GM23338 (cell line): Measurements from ENCODE around the gene PTBP2. TPM values are rescaled to one million over a fixed set of nuclear protein-coding genes. Genes with fewer than 3 reads are reported as not detected.

ENCODE experiments used
- ATAC-seq: fragments of 200-7000 bp; cut with Tn5 transposase; 3 replicates; pipeline ENCODE4 v1.9.1; 2020
- DNase-seq: peaks from one replicate; pipeline ENCODE4 v3.0.0-alpha.2; 2015; ENCODE audit warnings: low spot score
- H2AFZ ChIP-seq: fragments of 200-600 bp; sonication (generic); 2 replicates; pipeline ENCODE4 v1.8.0; 2016; ENCODE audit warnings: antibody characterized with exemption, mild to moderate bottlenecking, moderate library complexity
- H3F3A ChIP-seq: fragments of 200-600 bp; sonication (generic); replicated peaks from 2 replicates; pipeline ENCODE4 v1.8.0; 2017; ENCODE audit warnings: antibody characterized with exemption, mixed run types, low read depth
- H3K27ac ChIP-seq: fragments of 200-600 bp; sonication (generic); 2 replicates; pipeline ENCODE4 v1.6.1; 2016; ENCODE audit warnings: low read depth
- H3K27me3 ChIP-seq: fragments of 200-600 bp; sonication (generic); 2 replicates; pipeline ENCODE4 v1.8.0; 2016; ENCODE audit warnings: mild to moderate bottlenecking, mixed run types, moderate library complexity; ENCODE audit not compliant: insufficient read depth
- H3K36me3 ChIP-seq: fragments of 200-600 bp; sonication (generic); 2 replicates; pipeline ENCODE4 v1.8.0; 2016; ENCODE audit warnings: mild to moderate bottlenecking; ENCODE audit not compliant: insufficient read depth
- H3K4me1 ChIP-seq: fragments of 200-600 bp; sonication (generic); 2 replicates; pipeline ENCODE4 v1.8.0; 2016; ENCODE audit warnings: mild to moderate bottlenecking, moderate library complexity; ENCODE audit not compliant: insufficient read depth
- H3K4me2 ChIP-seq: fragments of 200-600 bp; sonication (generic); 2 replicates; pipeline ENCODE4 v1.7.1; 2017; ENCODE audit warnings: mixed run types
- H3K4me3 ChIP-seq: fragments of 200-600 bp; sonication (generic); 2 replicates; pipeline ENCODE4 v1.6.1; 2016; ENCODE audit warnings: mixed run types
- H3K79me2 ChIP-seq: fragments of 200-600 bp; sonication (generic); replicated peaks from 2 replicates; pipeline ENCODE4 v1.8.0; 2017; ENCODE audit warnings: mild to moderate bottlenecking; ENCODE audit not compliant: insufficient read depth
- H3K9me2 ChIP-seq: fragments of 200-600 bp; sonication (generic); 2 replicates; pipeline ENCODE4 v1.8.0; 2017; ENCODE audit not compliant: insufficient read depth
- H4K20me1 ChIP-seq: fragments of 200-600 bp; sonication (generic); replicated peaks from 2 replicates; pipeline ENCODE4 v1.8.0; 2017; ENCODE audit warnings: mild to moderate bottlenecking; ENCODE audit not compliant: insufficient read depth
- H3K27ac Mint-ChIP-seq: 2 replicates; pipeline ENCODE4 v1.8.0; 2020; ENCODE audit warnings: inconsistent platforms, mild to moderate bottlenecking, moderate library complexity, mixed read lengths
- H3K27me3 Mint-ChIP-seq: 3 replicates; pipeline ENCODE4 v1.8.0; 2022; ENCODE audit warnings: low read depth, mild to moderate bottlenecking, moderate library complexity, mixed read lengths, inconsistent platforms; ENCODE audit not compliant: insufficient read depth, poor library complexity
- H3K36me3 Mint-ChIP-seq: 3 replicates; pipeline ENCODE4 v1.8.0; 2021; ENCODE audit warnings: low read depth, mild to moderate bottlenecking, inconsistent platforms, moderate library complexity, mixed read lengths
- H3K4me1 Mint-ChIP-seq: 3 replicates; pipeline ENCODE4 v1.8.0; 2020; ENCODE audit warnings: mild to moderate bottlenecking, inconsistent platforms, mixed read lengths
- H3K4me3 Mint-ChIP-seq: 3 replicates; pipeline ENCODE4 v1.8.0; 2021; ENCODE audit warnings: moderate library complexity, mild to moderate bottlenecking, inconsistent platforms, mixed read lengths
- H3K9me3 Mint-ChIP-seq: 3 replicates; pipeline ENCODE4 v1.8.0; 2020; ENCODE audit warnings: moderate library complexity, mild to moderate bottlenecking, inconsistent platforms, mixed read lengths
- CREB1 ChIP-seq: fragments of 250-450 bp; sonication (Bioruptor Pico); IDR thresholded peaks from 2 replicates; pipeline ENCODE4 v1.5.0; 2020; ENCODE audit warnings: low read depth, mild to moderate bottlenecking, moderate library complexity
- CTCF ChIP-seq, 2 experiments: fragments of 200-600 bp in 1 of 2; sonication (generic) in 1 of 2; conservative IDR thresholded peaks; 2 replicates each; pipeline versions ENCODE4 v1.5.1 to v1.6.1; 2016 to 2017; ENCODE audit warnings: antibody characterized with exemption in 2 of 2, low read depth in 2 of 2, mild to moderate bottlenecking in 2 of 2, moderate library complexity in 1 of 2
- EZH2 ChIP-seq: fragments of 200-600 bp; sonication (generic); IDR thresholded peaks from one replicate; pipeline ENCODE4 v1.8.0; 2017; ENCODE audit warnings: antibody characterized with exemption, mild to moderate bottlenecking, low read depth; ENCODE audit not compliant: unreplicated experiment
- EZH2phosphoT487 ChIP-seq: fragments of 200-600 bp; sonication (generic); IDR thresholded peaks from one replicate; pipeline ENCODE4 v1.8.1; 2018; ENCODE audit warnings: antibody characterized with exemption; ENCODE audit not compliant: unreplicated experiment
- JUNB ChIP-seq: IDR thresholded peaks from one replicate; pipeline ENCODE4 v1.6.1; 2016; ENCODE audit warnings: antibody characterized with exemption; ENCODE audit not compliant: unreplicated experiment
- NANOG ChIP-seq: IDR thresholded peaks from 2 replicates; pipeline ENCODE4 v1.6.1; 2016; ENCODE audit warnings: antibody characterized with exemption, borderline replicate concordance
- POLR2AphosphoS5 ChIP-seq: IDR thresholded peaks from 2 replicates; pipeline ENCODE4 v1.6.1; 2016; ENCODE audit warnings: antibody characterized with exemption, low read depth
- STAT1 ChIP-seq: IDR thresholded peaks from one replicate; pipeline ENCODE4 v1.6.1; 2016; ENCODE audit warnings: antibody characterized with exemption; ENCODE audit not compliant: unreplicated experiment
- ZNF114 ChIP-seq: fragments of 250-450 bp; sonication (Bioruptor Pico); IDR thresholded peaks from 2 replicates; pipeline ENCODE4 v1.5.0; 2020; ENCODE audit warnings: mild to moderate bottlenecking, moderate library complexity
- ZNF331 ChIP-seq: fragments of 250-450 bp; sonication (Bioruptor Pico); IDR thresholded peaks from 2 replicates; pipeline ENCODE4 v1.5.0; 2020; ENCODE audit warnings: low read depth, mild to moderate bottlenecking, moderate library complexity
- polyA plus RNA-seq: library from polyadenylated mRNA; unstranded; fragments of >200 nt; fragmentation: Nextera tagmentation; extraction: Ambion mirVana; gene quantifications from 2 replicates; pipeline ENCODE4 v1.2.1, GENCODE V29; 2016
- total RNA-seq: library from RNA; depleted of rRNA; stranded (reverse); fragments of >200 nt; shearing (Covaris generic); gene quantifications from 2 replicates; pipeline ENCODE4 v1.2.3, GENCODE V29; 2014
- TF ChIP-seq, protein P1 (sequence below): IDR thresholded peaks from 2 replicates; pipeline ENCODE4 v1.6.1; 2016; ENCODE audit warnings: antibody characterized with exemption
- TF ChIP-seq, protein P2 (sequence below): IDR thresholded peaks from one replicate; pipeline ENCODE4 v1.6.1; 2018; ENCODE audit warnings: antibody characterized with exemption; ENCODE audit not compliant: unreplicated experiment

Gene PTBP2
- total and polyA plus RNA-seq, 2 experiments from 2014 or later: 50.2 to 108 TPM

- DNase-seq: no peak
- H3K27ac Mint-ChIP-seq: no peak overlapping the region
- Histone ChIP-seq H3F3A (no peaks in the 10 kb centered on the region; the same call in 1 of the 2 replicates), H3K27ac (no peak overlapping the region), H3K4me3 (no peak overlapping the region), H3K4me2 (no peak overlapping the region), H3K36me3 (no peaks in the 10 kb centered on the region), H3K9me2 (no peaks in the 10 kb centered on the region), H3K4me1 (peaks cover 14% of the 10 kb centered on the region; the same call in 1 of the 2 replicates), H3K27me3 (no peaks in the 10 kb centered on the region), H3K79me2 (no peaks in the 10 kb centered on the region), H2AFZ (no peak overlapping the region), H4K20me1 (no peaks in the 10 kb centered on the region)
- H3K36me3 Mint-ChIP-seq: no peaks in the 10 kb centered on the region
- TF ChIP-seq EZH2phosphoT487 (no peak), CTCF (conservative IDR thresholded peaks at IDR 0.05; ENCODE audit: low read depth in 2 of 2) (no peak), NANOG (no peak), CREB1 (CRISPR knock-in tag) (no peak), EZH2 (no peak), STAT1 (no peak), ZNF331 (CRISPR knock-in tag) (no peak), POLR2AphosphoS5 (no peak), ZNF114 (no peak), JUNB (no peak)
- TF ChIP-seq, protein P1, sequence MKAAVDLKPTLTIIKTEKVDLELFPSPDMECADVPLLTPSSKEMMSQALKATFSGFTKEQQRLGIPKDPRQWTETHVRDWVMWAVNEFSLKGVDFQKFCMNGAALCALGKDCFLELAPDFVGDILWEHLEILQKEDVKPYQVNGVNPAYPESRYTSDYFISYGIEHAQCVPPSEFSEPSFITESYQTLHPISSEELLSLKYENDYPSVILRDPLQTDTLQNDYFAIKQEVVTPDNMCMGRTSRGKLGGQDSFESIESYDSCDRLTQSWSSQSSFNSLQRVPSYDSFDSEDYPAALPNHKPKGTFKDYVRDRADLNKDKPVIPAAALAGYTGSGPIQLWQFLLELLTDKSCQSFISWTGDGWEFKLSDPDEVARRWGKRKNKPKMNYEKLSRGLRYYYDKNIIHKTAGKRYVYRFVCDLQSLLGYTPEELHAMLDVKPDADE: no peak
- TF ChIP-seq, protein P2, sequence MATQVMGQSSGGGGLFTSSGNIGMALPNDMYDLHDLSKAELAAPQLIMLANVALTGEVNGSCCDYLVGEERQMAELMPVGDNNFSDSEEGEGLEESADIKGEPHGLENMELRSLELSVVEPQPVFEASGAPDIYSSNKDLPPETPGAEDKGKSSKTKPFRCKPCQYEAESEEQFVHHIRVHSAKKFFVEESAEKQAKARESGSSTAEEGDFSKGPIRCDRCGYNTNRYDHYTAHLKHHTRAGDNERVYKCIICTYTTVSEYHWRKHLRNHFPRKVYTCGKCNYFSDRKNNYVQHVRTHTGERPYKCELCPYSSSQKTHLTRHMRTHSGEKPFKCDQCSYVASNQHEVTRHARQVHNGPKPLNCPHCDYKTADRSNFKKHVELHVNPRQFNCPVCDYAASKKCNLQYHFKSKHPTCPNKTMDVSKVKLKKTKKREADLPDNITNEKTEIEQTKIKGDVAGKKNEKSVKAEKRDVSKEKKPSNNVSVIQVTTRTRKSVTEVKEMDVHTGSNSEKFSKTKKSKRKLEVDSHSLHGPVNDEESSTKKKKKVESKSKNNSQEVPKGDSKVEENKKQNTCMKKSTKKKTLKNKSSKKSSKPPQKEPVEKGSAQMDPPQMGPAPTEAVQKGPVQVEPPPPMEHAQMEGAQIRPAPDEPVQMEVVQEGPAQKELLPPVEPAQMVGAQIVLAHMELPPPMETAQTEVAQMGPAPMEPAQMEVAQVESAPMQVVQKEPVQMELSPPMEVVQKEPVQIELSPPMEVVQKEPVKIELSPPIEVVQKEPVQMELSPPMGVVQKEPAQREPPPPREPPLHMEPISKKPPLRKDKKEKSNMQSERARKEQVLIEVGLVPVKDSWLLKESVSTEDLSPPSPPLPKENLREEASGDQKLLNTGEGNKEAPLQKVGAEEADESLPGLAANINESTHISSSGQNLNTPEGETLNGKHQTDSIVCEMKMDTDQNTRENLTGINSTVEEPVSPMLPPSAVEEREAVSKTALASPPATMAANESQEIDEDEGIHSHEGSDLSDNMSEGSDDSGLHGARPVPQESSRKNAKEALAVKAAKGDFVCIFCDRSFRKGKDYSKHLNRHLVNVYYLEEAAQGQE: no peak
- no peak for ATAC-seq
- peaks cover 4% of the 10 kb centered on the region for H3K9me3 Mint-ChIP-seq
- no peak overlapping the region for H3K4me3 Mint-ChIP-seq
- H3K27me3 Mint-ChIP-seq: peaks cover 1% of the 10 kb centered on the region
- H3K4me1 Mint-ChIP-seq: peaks cover 16% of the 10 kb centered on the region
Observed at GRCh38 chr1:96713649-96714048, 7.9 kb upstream of the PTBP2 start.
